ENCODE data around the gene MLXIPL.
"Not testable (repeated sequence)": the region's sequence is repeated elsewhere in the genome, so short reads cannot be mapped to it uniquely, and the experiment has no call there.

The MLXIPL gene

GRCh38 chr7:73557397-73558257 is 66.7 kb downstream of the MLXIPL start, which contains the start of gene BCL7B:
Gene BCL7B, minus strand, starts transcription at chr7:73557690. Its CDS starts 112 bp downstream, at chr7:73557578.
- Mint-ChIP-seq H3K4me1 (peaks cover 37% of the 10 kb centered on the region), H3K36me3 (ENCODE audit: insufficient read depth) (peaks cover 19% of the 10 kb centered on the region), H3K4me3 (peak within 1 kb of the TSS; percentile 95), H3K27me3 (no peaks in the 10 kb centered on the region), H3K9me3 (no peaks in the 10 kb centered on the region), H3K27ac (ENCODE audit: low read depth) (peak within 1 kb of the TSS; percentile 97)
- ATAC-seq (replicated peaks; ENCODE audit: extremely low read depth, poor library complexity, severe bottlenecking) (peak; percentile 57), DNase-seq (ENCODE audit: low spot score in 2 of 2) (peak; percentile 66 to 70)

GRCh38 chr7:73557108-73557396 is 67.3 kb downstream of the MLXIPL start:
- peak; percentile 90 for ATAC-seq (replicated peaks; ENCODE audit: extremely low read depth, poor library complexity, severe bottlenecking)
- Mint-ChIP-seq H3K27me3 (no peaks in the 10 kb centered on the region), H3K4me3 (peak overlapping the region; percentile 95), H3K9me3 (no peaks in the 10 kb centered on the region), H3K27ac (ENCODE audit: low read depth) (peak overlapping the region; percentile 97), H3K4me1 (peaks cover 37% of the 10 kb centered on the region), H3K36me3 (ENCODE audit: insufficient read depth) (peaks cover 24% of the 10 kb centered on the region)
- peak; percentile 78 to 87 for DNase-seq (ENCODE audit: low spot score in 2 of 2)

GRCh38 chr7:73556208-73557107 is 67.9 kb downstream of the MLXIPL start:
- DNase-seq (ENCODE audit: low spot score in 2 of 2): no peak

GRCh38 chr7:73555411-73555982 is 68.8 kb downstream of the MLXIPL start:
- H3K4me1 Mint-ChIP-seq: peaks cover 37% of the 10 kb centered on the region

More at GRCh38 chr7:73556208-73557107, 67.9 kb downstream of the MLXIPL start:
- peaks cover 26% of the 10 kb centered on the region for H3K36me3 Mint-ChIP-seq (ENCODE audit: insufficient read depth)
- no peak for ATAC-seq (replicated peaks; ENCODE audit: extremely low read depth, poor library complexity, severe bottlenecking)
- peak overlapping the region; percentile 97 for H3K27ac Mint-ChIP-seq (ENCODE audit: low read depth)
- peak overlapping the region; percentile 95 for H3K4me3 Mint-ChIP-seq
- no peaks in the 10 kb centered on the region for H3K9me3 Mint-ChIP-seq
- no peaks in the 10 kb centered on the region for H3K27me3 Mint-ChIP-seq
- H3K4me1 Mint-ChIP-seq: peaks cover 37% of the 10 kb centered on the region

GRCh38 chr7:73550093-73550492 is 74.2 kb downstream of the MLXIPL start:
- H3K27me3 Mint-ChIP-seq; H3K27ac Mint-ChIP-seq (ENCODE audit: low read depth); DNase-seq (ENCODE audit: low spot score in 2 of 2); ATAC-seq (replicated peaks; ENCODE audit: extremely low read depth, poor library complexity, severe bottlenecking); H3K9me3 Mint-ChIP-seq; H3K4me3 Mint-ChIP-seq: not testable (repeated sequence)
- Mint-ChIP-seq H3K36me3 (ENCODE audit: insufficient read depth) (peaks cover 51% of the 10 kb centered on the region), H3K4me1 (peaks cover 33% of the 10 kb centered on the region)

More at GRCh38 chr7:73555411-73555982, 68.8 kb downstream of the MLXIPL start:
- H3K4me3 Mint-ChIP-seq: peak overlapping the region; percentile 95
- H3K9me3 Mint-ChIP-seq: no peaks in the 10 kb centered on the region
- H3K27me3 Mint-ChIP-seq: no peaks in the 10 kb centered on the region
- peaks cover 33% of the 10 kb centered on the region for H3K36me3 Mint-ChIP-seq (ENCODE audit: insufficient read depth)
- peak overlapping the region; percentile 97 for H3K27ac Mint-ChIP-seq (ENCODE audit: low read depth)
- ATAC-seq (replicated peaks; ENCODE audit: extremely low read depth, poor library complexity, severe bottlenecking) (no peak), DNase-seq (ENCODE audit: low spot score in 2 of 2) (no peak)

GRCh38 chr7:73549176-73549575 is 75.1 kb downstream of the MLXIPL start:
- ATAC-seq (replicated peaks; ENCODE audit: extremely low read depth, poor library complexity, severe bottlenecking) (no peak), DNase-seq (ENCODE audit: low spot score in 2 of 2) (no peak)
- Mint-ChIP-seq H3K4me3 (peak overlapping the region; percentile 41), H3K9me3 (no peaks in the 10 kb centered on the region), H3K27me3 (no peaks in the 10 kb centered on the region), H3K36me3 (ENCODE audit: insufficient read depth) (peaks cover 54% of the 10 kb centered on the region), H3K27ac (ENCODE audit: low read depth) (peak overlapping the region; percentile 82), H3K4me1 (peaks cover 24% of the 10 kb centered on the region)

GRCh38 chr7:73547841-73548240 is 76.5 kb downstream of the MLXIPL start:
- Mint-ChIP-seq H3K27me3 (no peaks in the 10 kb centered on the region), H3K9me3 (no peaks in the 10 kb centered on the region), H3K27ac (ENCODE audit: low read depth) (peak overlapping the region; percentile 19), H3K4me1 (peaks cover 24% of the 10 kb centered on the region), H3K36me3 (ENCODE audit: insufficient read depth) (peaks cover 58% of the 10 kb centered on the region), H3K4me3 (no peak overlapping the region)
- ATAC-seq (replicated peaks; ENCODE audit: extremely low read depth, poor library complexity, severe bottlenecking) (no peak), DNase-seq (ENCODE audit: low spot score in 2 of 2) (no peak)

- Mint-ChIP-seq H3K4me3 (no peak overlapping the region), H3K36me3 (ENCODE audit: insufficient read depth) (peaks cover 59% of the 10 kb centered on the region), H3K9me3 (no peaks in the 10 kb centered on the region), H3K27ac (ENCODE audit: low read depth) (no peak overlapping the region), H3K4me1 (peaks cover 21% of the 10 kb centered on the region), H3K27me3 (no peaks in the 10 kb centered on the region)
- ATAC-seq (replicated peaks; ENCODE audit: extremely low read depth, poor library complexity, severe bottlenecking): no peak
- no peak for DNase-seq (ENCODE audit: low spot score in 2 of 2)
These were observed 79.6 kb downstream of the MLXIPL start for GRCh38 chr7:73544678-73545077.
